ENCODE measurements around the gene CP.

GRCh38 chr3:149152420-149152819 lies 69.2 kb downstream of the CP start:
- TF ChIP-seq CTCF (IDR thresholded peaks at IDR 0.05; ENCODE audit: insufficient read depth, low read depth, low read length) (no peak), EZH2 (IDR thresholded peaks at IDR 0.05; ENCODE audit: insufficient read depth, low read length) (no peak)

Data from astrocyte (in vitro differentiated cells and primary cell).